SH-SY5Y (cell line): ENCODE results near the gene VSIR.

Source experiments
- GATA2 ChIP-seq: IDR thresholded peaks from 2 replicates; pipeline ENCODE4 v1.6.1; 2011; ENCODE audit warnings: mild to moderate bottlenecking, low read depth, low read length
- GATA3 ChIP-seq: IDR thresholded peaks from 2 replicates; pipeline ENCODE4 v1.6.1; 2011; ENCODE audit warnings: low read depth, mild to moderate bottlenecking, low read length, moderate library complexity

- TF ChIP-seq GATA2, result no peak
- TF ChIP-seq GATA3, result no peak
Observed at GRCh38 chr10:71782221-71782916, 9.0 kb upstream of the VSIR start.
